WTC11 (cell line): ENCODE data around the gene PCGF3. TPM values are rescaled to one million over a fixed set of nuclear protein-coding genes. Genes with fewer than 3 reads are reported as not detected.

Source experiments
- ATAC-seq: fragments of 200-7000 bp; cut with Tn5 transposase; 2 replicates; pipeline ENCODE4 v1.10.0; 2021; ENCODE audit warnings: mild to moderate bottlenecking, moderate library complexity
- CTCF ChIA-PET: fragments of 300-600 bp; sonication (Branson Sonifier 250); formaldehyde crosslinking; loops from one replicate; lab custom pipeline; 2021; ENCODE audit warnings: antibody characterized with exemption; lab: Charles Lee
- POLR2A ChIA-PET: fragments of 350-600 bp; sonication (Branson Sonifier 250); formaldehyde crosslinking; loops from one replicate; lab custom pipeline; 2021; ENCODE audit warnings: antibody characterized with exemption; lab: Charles Lee
- DNase-seq: peaks from one replicate; pipeline ENCODE4 v3.0.0; 2021; ENCODE audit warnings: low spot score
- H3K27ac Mint-ChIP-seq: 2 replicates; pipeline ENCODE4 v1.8.0; 2021; ENCODE audit warnings: mixed read lengths
- H3K27me3 Mint-ChIP-seq: 2 replicates; pipeline ENCODE4 v1.8.0; 2021; ENCODE audit warnings: low read depth, mild to moderate bottlenecking, moderate library complexity, mixed read lengths
- H3K36me3 Mint-ChIP-seq: 2 replicates; pipeline ENCODE4 v1.8.0; 2021; ENCODE audit warnings: mixed read lengths
- H3K4me1 Mint-ChIP-seq: 2 replicates; pipeline ENCODE4 v1.8.0; 2022; ENCODE audit warnings: mixed read lengths
- H3K4me3 Mint-ChIP-seq: 2 replicates; pipeline ENCODE4 v1.8.0; 2021; ENCODE audit warnings: mild to moderate bottlenecking, moderate library complexity, mixed read lengths
- H3K9me3 Mint-ChIP-seq: 2 replicates; pipeline ENCODE4 v1.8.0; 2021; ENCODE audit warnings: mixed read lengths
- ATF6 ChIP-seq: sonication (generic); formaldehyde crosslinking; IDR thresholded peaks from 2 replicates; pipeline ENCODE4 v1.8.1; 2023; ENCODE audit warnings: mild to moderate bottlenecking, missing genetic modification reagents
- CTCF ChIP-seq: fragments of 200-600 bp; IDR thresholded peaks from 2 replicates; pipeline ENCODE4 v1.8.0; 2022; ENCODE audit warnings: antibody characterized with exemption
- ELF4 ChIP-seq: sonication (generic); formaldehyde crosslinking; IDR thresholded peaks from 2 replicates; pipeline ENCODE4 v1.8.1; 2022; ENCODE audit warnings: low read depth, mild to moderate bottlenecking, moderate library complexity, missing genetic modification reagents
- KAT7 ChIP-seq: sonication (generic); formaldehyde crosslinking; IDR thresholded peaks from 2 replicates; pipeline ENCODE4 v1.8.1; 2023; ENCODE audit warnings: missing genetic modification reagents, mild to moderate bottlenecking, borderline replicate concordance
- MXD4 ChIP-seq: fragments of 250-450 bp; sonication (Bioruptor Pico); IDR thresholded peaks from 2 replicates; pipeline ENCODE4 v1.8.0; 2021; ENCODE audit warnings: mild to moderate bottlenecking, moderate library complexity, borderline replicate concordance
- SOX15 ChIP-seq: fragments of 250-450 bp; sonication (Bioruptor Pico); IDR thresholded peaks from 2 replicates; pipeline ENCODE4 v1.9.0; 2021; ENCODE audit warnings: mild to moderate bottlenecking
- SP1 ChIP-seq: sonication (generic); formaldehyde crosslinking; conservative IDR thresholded peaks from 2 replicates; pipeline ENCODE4 v1.8.1; 2022; ENCODE audit warnings: missing genetic modification reagents
- ZMAT4 ChIP-seq: fragments of 250-450 bp; sonication (Bioruptor Pico); IDR thresholded peaks from 2 replicates; pipeline ENCODE4 v1.9.0; 2021; ENCODE audit warnings: mild to moderate bottlenecking
- ZNF416 ChIP-seq: fragments of 250-450 bp; sonication (Bioruptor Pico); IDR thresholded peaks from 2 replicates; pipeline ENCODE4 v1.9.0; 2021; ENCODE audit warnings: mild to moderate bottlenecking, inconsistent platforms
- ZNF423 ChIP-seq: fragments of 250-450 bp; sonication (Bioruptor Pico); IDR thresholded peaks from 2 replicates; pipeline ENCODE4 v2.1.2; 2022; ENCODE audit warnings: mild to moderate bottlenecking, moderate library complexity
- ZNF532 ChIP-seq: fragments of 250-450 bp; sonication (Bioruptor Pico); IDR thresholded peaks from 2 replicates; pipeline ENCODE4 v1.9.0; 2021; ENCODE audit warnings: mild to moderate bottlenecking, borderline replicate concordance
- total RNA-seq: library from RNA; stranded (reverse); gene quantifications from 3 replicates; pipeline ENCODE4 v1.2.3, GENCODE V29; 2021
- TF ChIP-seq, protein P1 (sequence below): sonication (generic); formaldehyde crosslinking; IDR thresholded peaks from 2 replicates; pipeline ENCODE4 v1.8.1; 2023; ENCODE audit warnings: mild to moderate bottlenecking, missing genetic modification reagents, moderate library complexity
- TF ChIP-seq, protein P2 (sequence below): fragments of 250-450 bp; sonication (Bioruptor Pico); IDR thresholded peaks from 2 replicates; pipeline ENCODE4 v2.1.2; 2022; ENCODE audit warnings: mild to moderate bottlenecking, moderate library complexity

Gene PCGF3
- total RNA-seq, 1 experiment from 2014 or later = 65.7 TPM

DNA sequence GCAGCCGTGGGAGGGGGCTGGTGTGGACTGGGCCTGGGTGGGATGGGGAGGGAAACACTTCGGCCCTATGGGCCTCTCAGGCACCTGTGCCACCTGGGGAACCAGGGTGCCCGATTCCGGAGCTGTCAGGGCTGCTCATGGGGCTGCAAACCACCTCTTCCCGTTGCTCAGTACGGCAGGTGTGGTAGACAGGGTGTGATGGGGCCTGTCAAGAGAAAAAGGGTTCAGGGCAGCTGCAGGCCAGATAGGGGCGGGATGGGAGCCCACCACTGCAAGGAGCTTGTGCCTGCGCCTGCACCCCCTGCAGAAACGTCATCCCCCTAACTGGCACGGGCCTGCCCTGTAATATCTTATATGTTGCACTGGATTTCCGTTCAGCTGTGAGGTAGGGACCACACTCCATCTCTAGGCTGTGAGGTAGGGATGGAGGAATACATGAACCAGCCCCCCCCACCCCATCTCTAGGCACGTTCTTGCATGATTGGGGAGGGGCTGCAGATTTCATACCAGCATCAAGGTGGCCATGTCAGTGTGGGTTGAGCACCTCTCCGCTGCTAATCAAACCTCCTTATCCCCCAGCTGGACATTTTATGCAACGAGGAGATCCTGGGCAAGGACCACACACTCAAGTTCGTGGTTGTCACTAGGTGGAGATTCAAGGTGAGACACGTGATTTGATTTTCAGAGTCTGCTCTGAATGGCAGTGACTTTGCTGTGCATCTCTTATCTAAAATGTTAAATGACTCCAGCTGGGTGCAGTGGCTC lies 59.0 kb downstream of the PCGF3 start:
- CTCF ChIA-PET = interaction anchor here (1.0 to 1.8 kb wide), 2 partner anchors 22 to 80 kb away, joined by 5 to 6 read pairs; no protein-coding TSS in a partner anchor
- no peak for ATAC-seq
- POLR2A ChIA-PET = no interaction called here
- Mint-ChIP-seq H3K4me3 (no peak overlapping the region), H3K36me3 (peaks cover 80% of the 10 kb centered on the region), H3K27ac (peak overlapping the region; percentile 65; the same call in 1 of the 2 replicates), H3K4me1 (peaks cover 28% of the 10 kb centered on the region), H3K9me3 (peaks cover 11% of the 10 kb centered on the region), H3K27me3 (no peaks in the 10 kb centered on the region)
- no peak for DNase-seq
- no peak for TF ChIP-seq SOX15 (CRISPR knock-in tag)
- no peak for TF ChIP-seq ELF4 (CRISPR knock-in tag)
- no peak for TF ChIP-seq ZNF532 (CRISPR knock-in tag)
- no peak for TF ChIP-seq KAT7 (CRISPR knock-in tag)
- TF ChIP-seq ZMAT4 (CRISPR knock-in tag) = no peak
- no peak for TF ChIP-seq MXD4 (CRISPR knock-in tag)
- TF ChIP-seq, protein P1, sequence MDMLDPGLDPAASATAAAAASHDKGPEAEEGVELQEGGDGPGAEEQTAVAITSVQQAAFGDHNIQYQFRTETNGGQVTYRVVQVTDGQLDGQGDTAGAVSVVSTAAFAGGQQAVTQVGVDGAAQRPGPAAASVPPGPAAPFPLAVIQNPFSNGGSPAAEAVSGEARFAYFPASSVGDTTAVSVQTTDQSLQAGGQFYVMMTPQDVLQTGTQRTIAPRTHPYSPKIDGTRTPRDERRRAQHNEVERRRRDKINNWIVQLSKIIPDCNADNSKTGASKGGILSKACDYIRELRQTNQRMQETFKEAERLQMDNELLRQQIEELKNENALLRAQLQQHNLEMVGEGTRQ = no peak
- no peak for TF ChIP-seq ZNF416 (CRISPR knock-in tag)
- no peak for TF ChIP-seq SP1 (CRISPR knock-in tag)
- TF ChIP-seq ATF6 (CRISPR knock-in tag) = 0 out of 2 replicates have a peak, but pooled peaks have one; percentile 58
- TF ChIP-seq, protein P2, sequence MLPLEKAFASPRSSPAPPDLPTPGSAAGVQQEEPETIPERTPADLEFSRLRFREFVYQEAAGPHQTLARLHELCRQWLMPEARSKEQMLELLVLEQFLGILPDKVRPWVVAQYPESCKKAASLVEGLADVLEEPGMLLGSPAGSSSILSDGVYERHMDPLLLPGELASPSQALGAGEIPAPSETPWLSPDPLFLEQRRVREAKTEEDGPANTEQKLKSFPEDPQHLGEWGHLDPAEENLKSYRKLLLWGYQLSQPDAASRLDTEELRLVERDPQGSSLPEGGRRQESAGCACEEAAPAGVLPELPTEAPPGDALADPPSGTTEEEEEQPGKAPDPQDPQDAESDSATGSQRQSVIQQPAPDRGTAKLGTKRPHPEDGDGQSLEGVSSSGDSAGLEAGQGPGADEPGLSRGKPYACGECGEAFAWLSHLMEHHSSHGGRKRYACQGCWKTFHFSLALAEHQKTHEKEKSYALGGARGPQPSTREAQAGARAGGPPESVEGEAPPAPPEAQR (CRISPR knock-in tag) = 0 out of 2 replicates have a peak, but pooled peaks have one; percentile 2
- TF ChIP-seq CTCF = no peak
- TF ChIP-seq ZNF423 (CRISPR knock-in tag) = no peak
